GM18502 (cell line): ENCODE measurements around the gene PHRF1.
"Not testable (repeated sequence)": the region's sequence is repeated elsewhere in the genome, so short reads cannot be mapped to it uniquely, and the experiment has no call there.

ENCODE experiments used
- ATAC-seq: cut with Tn5 transposase; IDR thresholded peaks from one replicate; pipeline ENCODE4 v1.9.1; 2021; ENCODE audit warnings: mild to moderate bottlenecking; ENCODE audit not compliant: unreplicated experiment, poor library complexity

Gene PHRF1

GRCh38 chr11:573146-573759 is 3.0 kb upstream of the PHRF1 start:
- ATAC-seq, result no peak

- not testable (repeated sequence) for ATAC-seq
These were observed 2.2 kb upstream of the PHRF1 start for GRCh38 chr11:574031-574570.

GRCh38 chr11:574632-575312 is 1.5 kb upstream of the PHRF1 start:
- ATAC-seq, result no peak

- ATAC-seq, result peak; percentile 37
These were observed 816 bp upstream of the PHRF1 start for GRCh38 chr11:575313-575995.

- no peak for ATAC-seq
These were observed 741 bp downstream of the PHRF1 start for GRCh38 chr11:576811-577610.

GRCh38 chr11:577611-577894 is 1.3 kb downstream of the PHRF1 start:
- no peak for ATAC-seq

- no peak for ATAC-seq
These were observed 2.2 kb downstream of the PHRF1 start for GRCh38 chr11:578276-579035.

GRCh38 chr11:579830-580601 is 3.7 kb downstream of the PHRF1 start:
- ATAC-seq, result no peak

GRCh38 chr11:581342-581741 is 5.1 kb downstream of the PHRF1 start:
- no peak for ATAC-seq

GRCh38 chr11:581752-582151 is 5.5 kb downstream of the PHRF1 start:
- ATAC-seq, result no peak

- ATAC-seq, result no peak
These were observed 8.0 kb downstream of the PHRF1 start for GRCh38 chr11:584287-584686.

GRCh38 chr11:586376-587316 is 10.4 kb downstream of the PHRF1 start:
- no peak for ATAC-seq

GRCh38 chr11:587546-587945 is 11.3 kb downstream of the PHRF1 start:
- no peak for ATAC-seq

GRCh38 chr11:587978-588380 is 11.7 kb downstream of the PHRF1 start:
- no peak for ATAC-seq

- ATAC-seq, result no peak
These were observed 13.5 kb downstream of the PHRF1 start for GRCh38 chr11:589798-590197.

- no peak for ATAC-seq
These were observed 14.7 kb downstream of the PHRF1 start for GRCh38 chr11:590997-591396.

GRCh38 chr11:592501-592900 is 16.2 kb downstream of the PHRF1 start:
- no peak for ATAC-seq

- ATAC-seq, result no peak
These were observed 16.6 kb downstream of the PHRF1 start for GRCh38 chr11:592918-593317.
